Measurements from ENCODE around the gene DNAAF8.
A peak's percentile ranks its signal among the peaks of the same experiment; 100 is the strongest.

Gene DNAAF8

DNA sequence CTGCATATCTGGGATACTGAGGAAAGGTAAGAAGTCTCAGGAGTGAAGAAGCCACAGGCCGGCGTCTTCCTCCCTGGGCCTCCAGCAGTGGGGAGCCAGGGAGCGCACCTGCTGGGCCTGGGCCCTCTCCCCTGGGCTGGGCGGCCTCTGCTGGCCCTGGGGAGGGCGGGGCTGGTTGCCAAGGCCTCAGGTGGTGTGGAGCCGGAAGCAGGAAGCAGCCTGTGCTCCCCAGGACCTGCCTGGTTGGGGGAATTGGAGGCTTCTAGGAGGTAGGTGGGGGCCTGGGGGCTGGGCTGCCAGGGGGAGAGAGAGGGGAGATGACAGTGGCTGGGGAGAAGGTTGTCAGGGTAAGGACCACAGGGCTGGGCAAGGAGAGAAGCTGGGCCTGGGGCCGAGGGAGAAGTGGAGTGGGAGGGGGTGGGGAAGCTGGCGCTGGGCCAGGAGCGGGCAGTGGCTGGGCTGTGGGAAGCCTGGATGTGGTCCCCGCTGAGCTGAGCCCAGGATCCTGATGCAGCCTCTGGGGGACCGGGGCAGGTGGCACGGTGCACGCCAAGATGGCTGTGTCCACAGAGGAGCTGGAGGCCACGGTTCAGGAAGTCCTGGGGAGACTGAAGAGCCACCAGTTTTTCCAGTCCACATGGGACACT, 61.0 kb downstream of the DNAAF8 start, which contains the start of gene SMIM22:
Gene SMIM22, plus strand, starts transcription at position 189 of the 647 bp plus-strand sequence. Its CDS starts 366 bp downstream, at position 555.
- no peaks in the 10 kb centered on the region for H3K9me3 Mint-ChIP-seq
- no peaks in the 10 kb centered on the region for H3K36me3 Mint-ChIP-seq
- H3K27ac Mint-ChIP-seq: no peak within 1 kb of the TSS
- no peaks in the 10 kb centered on the region for H3K27me3 Mint-ChIP-seq
- no peaks in the 10 kb centered on the region for H3K4me1 Mint-ChIP-seq
- no peak within 1 kb of the TSS for H3K4me3 Mint-ChIP-seq

DNA sequence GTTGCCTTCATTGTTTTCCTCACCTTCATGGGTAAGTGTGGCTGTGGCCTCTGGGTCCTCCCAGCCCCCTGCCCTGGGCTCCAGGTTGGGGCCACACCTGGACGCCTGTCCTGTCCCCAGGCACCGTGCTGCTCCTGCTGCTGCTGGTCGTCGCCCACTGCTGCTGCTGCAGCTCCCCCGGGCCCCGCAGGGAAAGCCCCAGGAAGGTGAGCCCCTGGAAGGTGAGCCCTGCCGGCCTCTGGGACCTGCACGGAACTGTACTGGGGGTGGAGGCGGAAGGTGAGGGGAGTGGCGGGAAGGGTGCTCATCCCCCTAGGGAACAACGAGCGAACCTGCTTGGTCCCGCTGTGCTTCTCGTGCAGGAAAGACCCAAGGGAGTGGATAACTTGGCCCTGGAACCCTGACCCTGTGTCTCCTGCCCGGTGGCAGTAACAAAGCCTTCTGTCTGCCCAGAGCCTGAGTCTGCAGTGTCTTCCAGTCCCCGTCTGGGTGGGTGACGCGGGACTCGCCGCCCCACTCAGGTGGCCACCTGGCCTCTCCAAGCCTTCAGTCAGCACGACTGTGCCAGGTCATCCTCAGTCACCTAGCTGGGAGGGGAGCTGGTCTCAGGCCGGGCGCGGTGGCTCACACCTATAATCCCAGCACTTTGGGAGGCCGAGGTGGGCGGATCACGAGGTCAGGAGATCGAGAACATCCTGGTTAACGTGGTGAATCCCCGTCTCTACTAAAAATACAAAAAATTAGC, 61.7 kb downstream of the DNAAF8 start:
- Mint-ChIP-seq H3K4me1 (no peaks in the 10 kb centered on the region), H3K4me3 (no peak overlapping the region), H3K9me3 (no peaks in the 10 kb centered on the region), H3K27ac (no peak overlapping the region), H3K36me3 (no peaks in the 10 kb centered on the region), H3K27me3 (no peaks in the 10 kb centered on the region)

DNA sequence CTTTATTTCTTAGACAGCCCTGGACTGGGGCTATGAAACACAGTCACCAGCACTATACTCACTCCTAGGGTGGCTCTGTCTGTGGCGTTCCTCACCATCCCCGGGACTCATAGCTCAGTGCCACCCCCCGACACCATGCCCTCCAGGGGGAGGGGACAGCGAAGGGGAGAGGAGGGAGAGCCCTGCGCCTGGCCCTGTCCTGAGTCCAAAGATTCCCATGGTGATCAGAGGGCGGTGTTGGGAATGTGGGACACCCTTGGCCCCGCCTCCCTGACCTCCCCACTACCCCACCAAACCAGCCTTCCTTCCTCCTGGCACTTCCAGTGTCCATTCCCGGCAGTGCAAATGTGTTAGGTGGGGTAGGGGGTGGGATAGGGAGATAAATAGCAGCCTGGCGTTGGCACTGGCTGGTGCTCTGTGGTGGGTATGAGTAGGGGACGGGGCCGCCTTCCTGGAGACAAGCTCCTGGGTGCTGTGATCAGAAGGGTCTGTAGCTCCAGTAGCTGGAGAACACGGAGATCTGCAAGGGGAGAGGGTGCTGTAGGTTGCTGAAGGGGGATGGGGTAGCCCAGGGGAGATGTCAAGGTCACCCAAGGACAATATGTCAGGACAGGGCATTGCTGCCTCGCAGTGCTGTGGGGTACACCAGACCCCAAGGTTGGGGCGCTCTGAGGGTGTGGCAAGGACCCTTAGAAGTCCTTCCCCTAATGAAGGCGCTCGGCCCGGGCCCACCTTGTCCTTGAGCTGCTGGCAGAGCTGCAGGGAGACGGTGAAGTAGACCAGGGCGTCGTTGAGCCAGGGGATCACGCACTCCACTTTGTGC, 62.9 kb downstream of the DNAAF8 start:
- Mint-ChIP-seq H3K4me3 (no peak overlapping the region), H3K27me3 (no peaks in the 10 kb centered on the region), H3K27ac (peak overlapping the region; percentile 46), H3K4me1 (no peaks in the 10 kb centered on the region), H3K36me3 (no peaks in the 10 kb centered on the region), H3K9me3 (no peaks in the 10 kb centered on the region)

DNA sequence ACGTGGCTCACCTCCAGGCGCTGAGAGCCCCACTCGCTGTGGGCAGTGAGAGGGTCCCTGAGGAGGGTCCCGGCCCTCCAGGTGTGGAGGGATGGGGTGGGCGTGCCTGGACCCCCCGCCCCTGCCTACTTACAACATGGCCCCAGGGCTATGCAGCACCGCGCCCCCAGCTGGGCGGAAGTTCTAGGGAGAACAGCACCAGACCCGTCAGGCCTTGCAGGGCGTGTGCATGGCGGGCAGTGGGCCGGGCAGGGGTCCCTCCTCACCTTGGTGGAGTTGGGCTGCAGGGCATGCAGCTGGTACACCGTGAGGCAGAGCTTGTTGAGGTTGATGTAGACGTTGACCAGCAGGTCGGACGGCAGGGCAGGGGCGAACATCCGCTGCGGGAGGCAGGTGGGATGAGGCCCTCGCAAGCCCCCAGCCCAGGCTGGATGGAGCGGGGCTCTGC, 63.5 kb downstream of the DNAAF8 start:
- H3K4me1 Mint-ChIP-seq: no peaks in the 10 kb centered on the region
- no peak overlapping the region for H3K4me3 Mint-ChIP-seq
- H3K27ac Mint-ChIP-seq: no peak overlapping the region

DNA sequence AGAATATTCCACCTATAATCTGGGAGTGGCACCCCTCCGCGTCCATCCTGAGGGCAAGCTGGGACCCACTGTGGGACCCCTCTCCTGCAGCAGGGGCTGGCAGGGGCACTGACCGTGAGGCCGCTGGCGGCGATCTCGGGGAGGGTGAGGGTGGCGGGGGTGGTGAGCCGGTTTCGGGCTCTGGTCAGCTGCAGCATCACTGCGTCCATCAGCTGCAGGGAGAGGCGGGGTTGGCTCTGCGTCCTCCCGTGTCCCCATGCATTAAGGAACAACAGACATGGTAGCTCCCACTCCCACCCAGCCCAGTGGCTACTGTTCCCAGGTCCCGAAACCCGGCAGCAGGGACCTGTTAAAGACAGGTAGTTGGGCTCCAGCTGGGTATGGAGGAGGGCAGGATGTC, 64.1 kb downstream of the DNAAF8 start:
- Mint-ChIP-seq H3K9me3 (no peaks in the 10 kb centered on the region), H3K27me3 (no peaks in the 10 kb centered on the region), H3K36me3 (no peaks in the 10 kb centered on the region), H3K4me3 (no peak overlapping the region), H3K27ac (no peak overlapping the region), H3K4me1 (peaks cover 6% of the 10 kb centered on the region)

More for the DNA sequence above, 63.5 kb downstream of the DNAAF8 start:
- H3K9me3 Mint-ChIP-seq: no peaks in the 10 kb centered on the region
- no peaks in the 10 kb centered on the region for H3K36me3 Mint-ChIP-seq
- H3K27me3 Mint-ChIP-seq: no peaks in the 10 kb centered on the region

All from activated naive CD4-positive, alpha-beta T cell treated with anti-CD3 and anti-CD28 coated beads, Interleukin-2, amount 50 U/mL, for 24 hours (primary cell).